Measurements from ENCODE around the gene CD101. TPM values are rescaled to one million over a fixed set of nuclear protein-coding genes. Genes with fewer than 3 reads are reported as not detected.

The CD101 gene
- total RNA-seq, 5 donors from 2014 or later (not counting 1 experiment from before 2014, with no cell fraction given), result 4.8 to 13.4 (median 5.3) TPM

GRCh38 chr1:117008656-117009055 lies 7.1 kb downstream of the CD101 start:
- Histone ChIP-seq H3K36me3 (ENCODE audit: control insufficient read depth in 2 of 2, extremely low read depth in 1 of 2, insufficient read depth in 1 of 2, low read length in 1 of 2) (no peaks in the 10 kb centered on the region), H3K27me3 (replicated peaks in 1 of 2; ENCODE audit: control insufficient read depth in 2 of 2, extremely low read depth in 1 of 2, insufficient read depth in 2 of 2, low read length in 1 of 2) (no peaks in the 10 kb centered on the region), H3K9me3 (no peaks in the 10 kb centered on the region), H3K27ac (ENCODE audit: low read length) (peak overlapping the region; percentile 58), H3K4me1 (ENCODE audit: control insufficient read depth in 1 of 2, extremely low read depth in 1 of 2, insufficient read depth in 2 of 2, low read length in 2 of 2) (peaks cover 18 to 48% of the 10 kb centered on the region in 2 experiments), H3K4me3 (ENCODE audit: control insufficient read depth in 1 of 2, extremely low read depth in 1 of 2, low read length in 1 of 2) (no peak overlapping the region)
- ATAC-seq (replicated peaks in 1 of 4) (no peak), DNase-seq (no peak)
- ChIA-PET CTCF (interaction anchor here (0.6 to 1.5 kb wide), 2 partner anchors 92 to 239 kb away, joined by 3 to 4 read pairs; no protein-coding TSS in a partner anchor), POLR2A (interaction anchor here in 1 of 2 donors (1.5 kb wide), 1 partner anchor 22 kb away, joined by 7 read pairs; no protein-coding TSS in a partner anchor)
- H3K27ac Mint-ChIP-seq, result peak overlapping the region; percentile 89 to 94
- H3K9me3 Mint-ChIP-seq, result no peaks in the 10 kb centered on the region
- H3K27me3 Mint-ChIP-seq, result no peaks in the 10 kb centered on the region
- 33% methylated on average over 2 of the region's 2 CpGs for WGBS (ENCODE audit: insufficient coverage)
- peaks cover 59 to 73% (median 66%) of the 10 kb centered on the region in 3 donors for H3K4me1 Mint-ChIP-seq
- H3K4me3 Mint-ChIP-seq, result peak overlapping the region in 2 of 3 donors; percentile 18 to 73
- peaks cover 11% of the 10 kb centered on the region for H3K36me3 Mint-ChIP-seq

GRCh38 chr1:117009132-117009531 lies 7.6 kb downstream of the CD101 start:
- ATAC-seq (replicated peaks in 1 of 4) (peak; percentile 42 to 83 (median 72)), DNase-seq (peak in 5 of 35 experiments; percentile 14 to 34 (median 20))
- no peaks in the 10 kb centered on the region for H3K27me3 Mint-ChIP-seq
- H3K27me3 ChIP-seq (replicated peaks in 1 of 2; ENCODE audit: control insufficient read depth in 2 of 2, extremely low read depth in 1 of 2, insufficient read depth in 2 of 2, low read length in 1 of 2), result no peaks in the 10 kb centered on the region
- H3K36me3 Mint-ChIP-seq, result peaks cover 11% of the 10 kb centered on the region
- H3K9me3 Mint-ChIP-seq, result no peaks in the 10 kb centered on the region
- peaks cover 20 to 47% of the 10 kb centered on the region in 2 experiments for H3K4me1 ChIP-seq (ENCODE audit: control insufficient read depth in 1 of 2, extremely low read depth in 1 of 2, insufficient read depth in 2 of 2, low read length in 2 of 2)
- H3K27ac Mint-ChIP-seq, result peak overlapping the region; percentile 89 to 94
- H3K4me3 ChIP-seq (ENCODE audit: control insufficient read depth in 1 of 2, extremely low read depth in 1 of 2, low read length in 1 of 2), result peak overlapping the region in 1 of 2 donors; percentile 3
- WGBS (ENCODE audit: insufficient coverage), result 0% methylated on average over 1 of the region's 3 CpGs
- peak overlapping the region; percentile 58 for H3K27ac ChIP-seq (ENCODE audit: low read length)
- ChIA-PET CTCF (interaction anchor here (0.6 to 1.5 kb wide), 4 partner anchors 76 to 271 kb away, joined by 3 to 5 read pairs (median 4); no protein-coding TSS in a partner anchor), POLR2A (interaction anchor here in 1 of 2 donors (1.5 kb wide), 1 partner anchor 22 kb away, joined by 7 read pairs; no protein-coding TSS in a partner anchor)
- H3K9me3 ChIP-seq, result no peaks in the 10 kb centered on the region
- H3K4me1 Mint-ChIP-seq, result peaks cover 57 to 73% (median 65%) of the 10 kb centered on the region in 3 donors
- H3K4me3 Mint-ChIP-seq, result peak overlapping the region; percentile 23 to 73 (median 44)
- no peaks in the 10 kb centered on the region for H3K36me3 ChIP-seq (ENCODE audit: control insufficient read depth in 2 of 2, extremely low read depth in 1 of 2, insufficient read depth in 1 of 2, low read length in 1 of 2)

- Mint-ChIP-seq H3K27ac (peak overlapping the region in 1 of 2 donors; percentile 44), H3K4me1 (peaks cover 49 to 63% (median 60%) of the 10 kb centered on the region in 3 donors), H3K9me3 (no peaks in the 10 kb centered on the region), H3K36me3 (peaks cover 11% of the 10 kb centered on the region), H3K27me3 (no peaks in the 10 kb centered on the region), H3K4me3 (peak overlapping the region in 1 of 3 donors; percentile 73)
- Histone ChIP-seq H3K27me3 (replicated peaks in 1 of 2; ENCODE audit: control insufficient read depth in 2 of 2, extremely low read depth in 1 of 2, insufficient read depth in 2 of 2, low read length in 1 of 2) (no peaks in the 10 kb centered on the region), H3K36me3 (ENCODE audit: control insufficient read depth in 2 of 2, extremely low read depth in 1 of 2, insufficient read depth in 1 of 2, low read length in 1 of 2) (no peaks in the 10 kb centered on the region), H3K27ac (ENCODE audit: low read length) (no peak overlapping the region), H3K4me1 (ENCODE audit: control insufficient read depth in 1 of 2, extremely low read depth in 1 of 2, insufficient read depth in 2 of 2, low read length in 2 of 2) (peaks cover 20 to 37% of the 10 kb centered on the region in 2 experiments), H3K9me3 (no peaks in the 10 kb centered on the region), H3K4me3 (ENCODE audit: control insufficient read depth in 1 of 2, extremely low read depth in 1 of 2, low read length in 1 of 2) (no peak overlapping the region)
- no peak for ATAC-seq (replicated peaks in 1 of 4)
- CTCF ChIA-PET, result interaction anchor here (0.5 to 1.5 kb wide), 3 partner anchors 88 to 273 kb away, joined by 3 to 5 read pairs (median 4); no protein-coding TSS in a partner anchor
- DNase-seq, result no peak
- POLR2A ChIA-PET, result interaction anchor here (0.6 to 1.0 kb wide), 2 partner anchors 39 to 99 kb away, joined by 3 read pairs; no protein-coding TSS in a partner anchor
- WGBS (ENCODE audit: insufficient coverage), result no CpG with 5 or more reads among the region's 3 CpGs
Measured at GRCh38 chr1:117010310-117010969, 8.9 kb downstream of the CD101 start.

GRCh38 chr1:117011334-117011733 lies 9.8 kb downstream of the CD101 start:
- Mint-ChIP-seq H3K27me3 (no peaks in the 10 kb centered on the region), H3K27ac (no peak overlapping the region), H3K36me3 (peaks cover 11% of the 10 kb centered on the region), H3K4me1 (peaks cover 43 to 59% (median 51%) of the 10 kb centered on the region in 3 donors), H3K4me3 (no peak overlapping the region), H3K9me3 (no peaks in the 10 kb centered on the region)
- H3K27me3 ChIP-seq (replicated peaks in 1 of 2; ENCODE audit: control insufficient read depth in 2 of 2, extremely low read depth in 1 of 2, insufficient read depth in 2 of 2, low read length in 1 of 2), result no peaks in the 10 kb centered on the region
- ChIA-PET CTCF (no interaction called here), POLR2A (no interaction called here)
- H3K9me3 ChIP-seq, result no peaks in the 10 kb centered on the region
- 100% methylated on average over 2 of the region's 3 CpGs for whole genome bisulfite sequencing (ENCODE audit: insufficient coverage)
- DNase-seq (no peak), ATAC-seq (replicated peaks in 1 of 4) (no peak)
- no peak overlapping the region for H3K27ac ChIP-seq (ENCODE audit: low read length)
- no peak overlapping the region for H3K4me3 ChIP-seq (ENCODE audit: control insufficient read depth in 1 of 2, extremely low read depth in 1 of 2, low read length in 1 of 2)
- peaks cover 20 to 33% of the 10 kb centered on the region in 2 experiments for H3K4me1 ChIP-seq (ENCODE audit: control insufficient read depth in 1 of 2, extremely low read depth in 1 of 2, insufficient read depth in 2 of 2, low read length in 2 of 2)
- no peaks in the 10 kb centered on the region for H3K36me3 ChIP-seq (ENCODE audit: control insufficient read depth in 2 of 2, extremely low read depth in 1 of 2, insufficient read depth in 1 of 2, low read length in 1 of 2)

GRCh38 chr1:117013309-117013858 lies 11.8 kb downstream of the CD101 start:
- no peaks in the 10 kb centered on the region for H3K9me3 Mint-ChIP-seq
- ATAC-seq (replicated peaks in 1 of 4), result peak in 2 of 4 experiments; percentile 15 to 38
- peaks cover 36 to 49% (median 45%) of the 10 kb centered on the region in 3 donors for H3K4me1 Mint-ChIP-seq
- Histone ChIP-seq H3K27me3 (replicated peaks in 1 of 2; ENCODE audit: control insufficient read depth in 2 of 2, extremely low read depth in 1 of 2, insufficient read depth in 2 of 2, low read length in 1 of 2) (no peaks in the 10 kb centered on the region), H3K4me1 (ENCODE audit: control insufficient read depth in 1 of 2, extremely low read depth in 1 of 2, insufficient read depth in 2 of 2, low read length in 2 of 2) (peaks cover 25 to 31% of the 10 kb centered on the region in 2 experiments), H3K9me3 (no peaks in the 10 kb centered on the region), H3K27ac (ENCODE audit: low read length) (no peak overlapping the region), H3K36me3 (ENCODE audit: control insufficient read depth in 2 of 2, extremely low read depth in 1 of 2, insufficient read depth in 1 of 2, low read length in 1 of 2) (no peaks in the 10 kb centered on the region), H3K4me3 (ENCODE audit: control insufficient read depth in 1 of 2, extremely low read depth in 1 of 2, low read length in 1 of 2) (no peak overlapping the region)
- 76% methylated on average over 5 of the region's 5 CpGs for WGBS (ENCODE audit: insufficient coverage)
- H3K27me3 Mint-ChIP-seq, result no peaks in the 10 kb centered on the region
- H3K4me3 Mint-ChIP-seq, result no peak overlapping the region
- peak in 1 of 35 experiments; percentile 29 for DNase-seq
- H3K27ac Mint-ChIP-seq, result peak overlapping the region; percentile 13 to 61
- ChIA-PET POLR2A (interaction anchor here in 1 of 2 donors (0.7 kb wide), 1 partner anchor 35 kb away, joined by 5 read pairs; no protein-coding TSS in a partner anchor), CTCF (interaction anchor here in 1 of 2 donors (0.6 kb wide), 2 partner anchors 278 to 629 kb away, joined by 3 to 5 read pairs; no protein-coding TSS in a partner anchor)
- H3K36me3 Mint-ChIP-seq, result peaks cover 15% of the 10 kb centered on the region

GRCh38 chr1:117014209-117014608 lies 12.6 kb downstream of the CD101 start:
- no peak overlapping the region for H3K27ac Mint-ChIP-seq
- Histone ChIP-seq H3K27me3 (replicated peaks in 1 of 2; ENCODE audit: control insufficient read depth in 2 of 2, extremely low read depth in 1 of 2, insufficient read depth in 2 of 2, low read length in 1 of 2) (no peaks in the 10 kb centered on the region), H3K4me3 (ENCODE audit: control insufficient read depth in 1 of 2, extremely low read depth in 1 of 2, low read length in 1 of 2) (no peak overlapping the region), H3K36me3 (ENCODE audit: control insufficient read depth in 2 of 2, extremely low read depth in 1 of 2, insufficient read depth in 1 of 2, low read length in 1 of 2) (no peaks in the 10 kb centered on the region), H3K9me3 (no peaks in the 10 kb centered on the region), H3K4me1 (ENCODE audit: control insufficient read depth in 1 of 2, extremely low read depth in 1 of 2, insufficient read depth in 2 of 2, low read length in 2 of 2) (peaks cover 20 to 24% of the 10 kb centered on the region in 2 experiments), H3K27ac (ENCODE audit: low read length) (no peak overlapping the region)
- WGBS (ENCODE audit: insufficient coverage), result 50% methylated on average over 2 of the region's 5 CpGs
- ChIA-PET CTCF (interaction anchor here in 1 of 2 donors (0.6 kb wide), 2 partner anchors 122 to 630 kb away, joined by 3 read pairs; no protein-coding TSS in a partner anchor), POLR2A (interaction anchor here in 1 of 2 donors (0.5 to 0.7 kb wide), 2 partner anchors 35 to 37 kb away, joined by 3 to 5 read pairs; no protein-coding TSS in a partner anchor)
- ATAC-seq (replicated peaks in 1 of 4), result no peak
- H3K4me1 Mint-ChIP-seq, result peaks cover 27 to 41% (median 36%) of the 10 kb centered on the region in 3 donors
- H3K9me3 Mint-ChIP-seq, result no peaks in the 10 kb centered on the region
- no peaks in the 10 kb centered on the region for H3K27me3 Mint-ChIP-seq
- no peak for DNase-seq
- H3K4me3 Mint-ChIP-seq, result no peak overlapping the region
- H3K36me3 Mint-ChIP-seq, result peaks cover 18% of the 10 kb centered on the region

All from T-cell (primary cell).